K562 (cell line): ENCODE data around the gene SHB. TPM values are rescaled to one million over a fixed set of nuclear protein-coding genes. Genes with fewer than 3 reads are reported as not detected.

ENCODE experiments used
- ADNP ChIP-seq: fragments of 200-800 bp; sonication (Bioruptor generic); IDR thresholded peaks from 2 replicates; pipeline ENCODE4 v1.6.1; 2016; ENCODE audit warnings: missing genetic modification characterization, missing compliant biosample characterization
- BRCA1 ChIP-seq, 2 experiments: fragments of 450-650 bp in 1 of 2; sonication (generic) in 1 of 2; formaldehyde crosslinking in 1 of 2; IDR thresholded peaks; 2 replicates each; pipeline versions ENCODE4 v1.5.0 to v1.6.1; 2017 to 2020; ENCODE audit warnings: mild to moderate bottlenecking in 1 of 2, missing genetic modification reagents in 1 of 2
- CEBPB ChIP-seq: fragments of 450-650 bp; IDR thresholded peaks from 2 replicates; pipeline ENCODE4 v1.6.1; 2016; ENCODE audit warnings: missing genetic modification characterization, missing compliant biosample characterization
- CREBBP ChIP-seq: IDR thresholded peaks from one replicate; pipeline ENCODE4 v1.6.1; 2012; ENCODE audit warnings: low read depth, mild to moderate bottlenecking, control low read depth, inconsistent platforms, low read length
- ESRRA ChIP-seq: fragments of 450-650 bp; IDR thresholded peaks from 2 replicates; pipeline ENCODE4 v1.6.1; 2014; ENCODE audit warnings: low read depth, mild to moderate bottlenecking, moderate library complexity, borderline replicate concordance
- HDAC1 ChIP-seq, 2 experiments: fragments of 450-650 bp; IDR thresholded peaks; 2 replicates each; pipeline ENCODE4 v1.6.1; 2016 to 2017; ENCODE audit warnings: inconsistent platforms in 1 of 2, mild to moderate bottlenecking in 1 of 2, moderate library complexity in 1 of 2
- KDM2B ChIP-seq: fragments of 250-450 bp; sonication (Bioruptor Pico); IDR thresholded peaks from 2 replicates; pipeline ENCODE4 v1.8.0; 2021; ENCODE audit warnings: mild to moderate bottlenecking, moderate library complexity
- MTA2 ChIP-seq: fragments of 450-650 bp; IDR thresholded peaks from 2 replicates; pipeline ENCODE4 v1.6.1; 2016; ENCODE audit warnings: low read depth
- NCOA4 ChIP-seq: fragments of 450-650 bp; IDR thresholded peaks from 2 replicates; pipeline ENCODE4 v1.6.1; 2018; ENCODE audit warnings: mild to moderate bottlenecking; ENCODE audit not compliant: partially characterized antibody
- NFATC3 ChIP-seq: fragments of 450-650 bp; IDR thresholded peaks from 2 replicates; pipeline ENCODE4 v1.6.1; 2017; ENCODE audit warnings: mild to moderate bottlenecking
- PHF20 ChIP-seq: fragments of 450-650 bp; IDR thresholded peaks from 2 replicates; pipeline ENCODE4 v1.6.1; 2018; ENCODE audit not compliant: partially characterized antibody
- POLR2H ChIP-seq: IDR thresholded peaks from 2 replicates; pipeline ENCODE4 v1.6.1; 2016; ENCODE audit warnings: missing genetic modification characterization, low read depth, mild to moderate bottlenecking, control low read depth, missing compliant biosample characterization, moderate library complexity
- RCOR1 ChIP-seq, 2 experiments: IDR thresholded peaks; 2 replicates each; pipeline ENCODE4 v1.6.1; 2012; ENCODE audit warnings: low read depth in 2 of 2, low read length in 2 of 2, borderline replicate concordance in 1 of 2, improper control_type of control experiment in 1 of 2
- SMARCA4 ChIP-seq: fragments of 450-650 bp; IDR thresholded peaks from 2 replicates; pipeline ENCODE4 v1.6.1; 2016
- SMARCA5 ChIP-seq: fragments of 450-650 bp; IDR thresholded peaks from 2 replicates; pipeline ENCODE4 v1.6.1; 2016
- TAL1 ChIP-seq: fragments of 450-650 bp; IDR thresholded peaks from 2 replicates; pipeline ENCODE4 v1.6.1; 2016; ENCODE audit warnings: mild to moderate bottlenecking
- ZBTB7A ChIP-seq: IDR thresholded peaks from 2 replicates; pipeline ENCODE4 v1.6.1; 2011; ENCODE audit warnings: low read depth, mild to moderate bottlenecking, low read length, moderate library complexity, borderline replicate concordance; ENCODE audit not compliant: control insufficient read depth
- ZNF354B ChIP-seq: fragments of 250-450 bp; sonication (Bioruptor Pico); IDR thresholded peaks from 2 replicates; pipeline ENCODE4 v1.4.0; 2020
- ZNF407 ChIP-seq: fragments of 450-650 bp; IDR thresholded peaks from 2 replicates; pipeline ENCODE4 v1.6.1; 2016; ENCODE audit warnings: low read depth
- ZNF77 ChIP-seq: fragments of 250-450 bp; sonication (Bioruptor Pico); IDR thresholded peaks from 2 replicates; pipeline ENCODE4 v1.5.0; 2020
- polyA plus RNA-seq, 8 experiments: library from polyadenylated mRNA; depleted of rRNA in 4 of 8; stranded (reverse) in 5 of 8; unstranded in 3 of 8; fragments of >200 nt; fragmentation: Nextera tagmentation in 2 of 8; fragmentation: Illumina TruSeq in 1 of 8; extraction: Ambion mirVana in 2 of 8; extraction: Trizol in 1 of 8; gene quantifications; 2 replicates each; pipeline versions ENCODE4 v1.2.1 to v1.2.3, GENCODE V29; 2011 to 2014; ENCODE audit warnings: inconsistent platforms in 1 of 8, missing spikeins in 1 of 8
- total RNA-seq, 7 experiments: library from RNA; depleted of rRNA in 6 of 7; stranded (reverse); fragments of >200 nt in 6 of 7; fragmentation: Illumina TruSeq in 2 of 7; extraction: Trizol in 2 of 7; gene quantifications; 2 replicates each; pipeline versions ENCODE4 v1.2.1 to v1.2.3, GENCODE V29; 2011 to 2021; ENCODE audit warnings: low replicate concordance in 1 of 7
- TF ChIP-seq, protein P1 (sequence below): fragments of 450-650 bp; IDR thresholded peaks from 2 replicates; pipeline ENCODE4 v1.6.1; 2017; ENCODE audit warnings: mild to moderate bottlenecking, moderate library complexity

The SHB gene
- total and polyA plus RNA-seq, 9 of the 15 experiments (the other 6 are each of a cell fraction or from before 2014, with no cell fraction given): 0.78 to 16.0 (median 5.3) TPM

DNA sequence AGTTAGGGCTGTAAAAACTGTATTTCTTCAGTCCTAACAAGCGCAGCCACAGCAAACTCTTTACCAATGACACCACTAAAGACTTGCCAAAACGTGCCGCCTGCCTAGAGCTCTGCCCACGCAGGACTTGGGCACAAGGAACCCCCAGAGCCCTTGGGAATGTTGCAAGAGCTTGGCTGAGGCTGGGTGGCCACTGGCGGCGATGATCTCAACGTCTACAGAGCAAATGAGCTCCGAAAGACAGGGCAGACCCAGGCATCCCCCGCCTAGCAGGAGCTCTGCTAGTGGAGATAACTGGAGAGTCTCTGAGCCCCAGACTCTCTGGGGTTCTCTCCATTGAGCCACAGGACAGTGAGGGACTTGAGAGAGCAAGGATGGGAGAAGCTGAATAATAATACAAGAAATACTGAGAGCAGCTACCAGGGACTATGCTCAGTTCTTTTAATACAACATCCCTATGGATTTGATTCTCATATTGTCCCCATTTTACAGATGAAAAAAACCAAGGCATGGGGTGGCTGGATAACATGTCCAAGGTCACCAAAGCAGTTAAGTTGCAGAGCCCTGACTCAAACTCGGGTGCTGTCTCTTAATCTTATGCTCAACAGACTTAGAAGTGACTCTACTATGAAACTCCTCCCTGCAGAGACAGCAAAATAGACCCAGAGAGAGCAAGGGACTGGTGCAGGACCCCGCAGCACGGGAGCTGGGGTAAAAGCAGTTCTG lies 32.5 kb downstream of the SHB start (continued):
- TF ChIP-seq POLR2H (tag) (no peak), RCOR1 (IDR thresholded peaks at IDR 0.05; ENCODE audit: borderline replicate concordance in 1 of 2, low read depth in 2 of 2, low read length in 2 of 2) (peak in 1 of 2 experiments; percentile 26; a peak in 1 of 4 replicates), ADNP (tag) (peak; percentile 76), ZBTB7A (peak; percentile 31; the same call in 1 of the 2 replicates), CREBBP (no peak), SMARCA5 (0 out of 2 replicates have a peak, but pooled peaks have one; percentile 36), ZNF77 (no peak), PHF20 (peak; percentile 14), ZNF407 (no peak), ZNF354B (no peak), NFATC3 (no peak), SMARCA4 (no peak), HDAC1 (IDR thresholded peaks at IDR 0.05) (0 out of 4 replicates have a peak, but pooled peaks of 1 of the 2 experiments have one; percentile 56), MTA2 (peak; percentile 21; the same call in 1 of the 2 replicates), KDM2B (CRISPR knock-in tag) (no peak), TAL1 (peak; percentile 37; the same call in 1 of the 2 replicates), BRCA1 (IDR thresholded peaks at IDR 0.05) (no peak), BRCA1 (CRISPR knock-in tag; IDR thresholded peaks at IDR 0.05) (no peak), ESRRA (peak; percentile 85), NCOA4 (no peak), CEBPB (tag) (peak; percentile 58; the same call in 1 of the 2 replicates)
- TF ChIP-seq, protein P1, sequence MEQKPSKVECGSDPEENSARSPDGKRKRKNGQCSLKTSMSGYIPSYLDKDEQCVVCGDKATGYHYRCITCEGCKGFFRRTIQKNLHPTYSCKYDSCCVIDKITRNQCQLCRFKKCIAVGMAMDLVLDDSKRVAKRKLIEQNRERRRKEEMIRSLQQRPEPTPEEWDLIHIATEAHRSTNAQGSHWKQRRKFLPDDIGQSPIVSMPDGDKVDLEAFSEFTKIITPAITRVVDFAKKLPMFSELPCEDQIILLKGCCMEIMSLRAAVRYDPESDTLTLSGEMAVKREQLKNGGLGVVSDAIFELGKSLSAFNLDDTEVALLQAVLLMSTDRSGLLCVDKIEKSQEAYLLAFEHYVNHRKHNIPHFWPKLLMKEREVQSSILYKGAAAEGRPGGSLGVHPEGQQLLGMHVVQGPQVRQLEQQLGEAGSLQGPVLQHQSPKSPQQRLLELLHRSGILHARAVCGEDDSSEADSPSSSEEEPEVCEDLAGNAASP: no peak
